HepG2 (cell line): Measurements from ENCODE around the gene TAT. TPM values are rescaled to one million over a fixed set of nuclear protein-coding genes. Genes with fewer than 3 reads are reported as not detected.
A peak's percentile ranks its signal among the peaks of the same experiment; 100 is the strongest.

ENCODE experiments used
- ATAC-seq: fragments of 200-7000 bp; cut with Tn5 transposase; 3 replicates; pipeline ENCODE4 v1.9.1; 2020; ENCODE audit warnings: mild to moderate bottlenecking, moderate library complexity
- BruUV-seq: library from RNA; stranded (reverse); fragments of 400-500 nt; replicated peaks from 2 replicates; lab custom pipeline; 2021; lab: Mats Ljungman, UMichigan
- CTCF ChIA-PET: fragments of 300-600 bp; formaldehyde crosslinking; extraction: SDS; loops from one replicate; lab custom pipeline; 2021; ENCODE audit warnings: low total read pairs, inconsistent platforms, low intra/inter-chr PET ratio; lab: Yijun Ruan, JAX
- POLR2A ChIA-PET: fragments of 350-600 bp; sonication (Branson Sonifier 250); formaldehyde crosslinking; loops from one replicate; lab custom pipeline; 2020; ENCODE audit warnings: antibody characterized with exemption, inconsistent platforms; lab: Yijun Ruan, JAX
- DNase-seq: peaks from one replicate; pipeline ENCODE4 v3.0.0-alpha.2; 2015; ENCODE audit warnings: low spot score
- FAIRE-seq: peaks from 3 replicates; lab custom pipeline; 2011; peaks lifted over from hg19 to GRCh38; lab: Jason Lieb, UNC
- H2AFZ ChIP-seq: one replicate; pipeline ENCODE4 v1.6.1; 2011; ENCODE audit warnings: low read length, inconsistent platforms
- H3K27ac ChIP-seq: fragments of 300-600 bp; 3 replicates; pipeline ENCODE4 v1.8.0; 2011; ENCODE audit warnings: mixed run types, mild to moderate bottlenecking, mixed read lengths, low read length, inconsistent platforms; ENCODE audit not compliant: insufficient read depth; ENCODE audit errors: extremely low read length
- H3K27me3 ChIP-seq, 2 experiments: fragments of 200-600 bp in 1 of 2; 2 replicates in 1 of 2; 3 replicates in 1 of 2; pipeline versions ENCODE4 v1.6.0 to v1.8.0; 2011; ENCODE audit warnings: low read length in 2 of 2, mild to moderate bottlenecking in 2 of 2, moderate library complexity in 2 of 2, inconsistent platforms in 1 of 2; ENCODE audit not compliant: insufficient read depth in 2 of 2, control insufficient read depth in 1 of 2
- H3K36me3 ChIP-seq, 2 experiments: fragments of 200-600 bp in 1 of 2; replicated peaks in 1 of 2; 2 replicates in 1 of 2; 3 replicates in 1 of 2; pipeline versions ENCODE4 v1.5.1 to v1.8.0; 2011; ENCODE audit warnings: low read length in 2 of 2, inconsistent platforms in 1 of 2; ENCODE audit not compliant: insufficient read depth in 2 of 2, control insufficient read depth in 1 of 2
- H3K4me1 ChIP-seq: 2 replicates; pipeline ENCODE4 v1.5.1; 2012; ENCODE audit warnings: low read length, inconsistent platforms; ENCODE audit not compliant: insufficient read depth
- H3K4me2 ChIP-seq: 2 replicates; pipeline ENCODE4 v1.6.0; 2011; ENCODE audit warnings: low read depth, low read length, inconsistent platforms
- H3K4me3 ChIP-seq, 3 experiments: fragments of 200-600 bp in 1 of 3; sonication (generic), shearing (Covaris generic) in 1 of 3; replicated peaks in 1 of 3; 2 replicates each; pipeline ENCODE4 v1.5.1; 2011 to 2016; ENCODE audit warnings: low read length in 3 of 3, inconsistent platforms in 2 of 3, low read depth in 2 of 3, mild to moderate bottlenecking in 2 of 3, control low read depth in 1 of 3, mixed read lengths in 1 of 3; ENCODE audit not compliant: insufficient read depth in 1 of 3
- H3K79me2 ChIP-seq: one replicate; pipeline ENCODE4 v1.6.1; 2011; ENCODE audit warnings: low read length, inconsistent platforms; ENCODE audit not compliant: insufficient read depth
- H3K9ac ChIP-seq: 2 replicates; pipeline ENCODE4 v1.6.0; 2011; ENCODE audit warnings: mild to moderate bottlenecking, low read depth, low read length, inconsistent platforms; ENCODE audit not compliant: insufficient read depth
- H3K9me3 ChIP-seq: 2 replicates; pipeline ENCODE4 v1.5.1; 2012; ENCODE audit warnings: mild to moderate bottlenecking, low read length
- H4K20me1 ChIP-seq: 2 replicates; pipeline ENCODE4 v1.6.0; 2011; ENCODE audit warnings: inconsistent platforms, mild to moderate bottlenecking, low read length, moderate library complexity; ENCODE audit not compliant: insufficient read depth
- DNMT1 ChIP-seq: sonication (generic); formaldehyde crosslinking; IDR thresholded peaks from 2 replicates; pipeline ENCODE4 v1.5.1; 2020; ENCODE audit warnings: mild to moderate bottlenecking, missing genetic modification reagents
- HNF4A ChIP-seq: sonication (generic); formaldehyde crosslinking; IDR thresholded peaks from 2 replicates; pipeline ENCODE4 v1.4.0; 2020; ENCODE audit warnings: missing genetic modification reagents
- ISL2 ChIP-seq: sonication (generic); formaldehyde crosslinking; IDR thresholded peaks from 2 replicates; pipeline ENCODE4 v1.5.0; 2020; ENCODE audit warnings: missing genetic modification reagents
- KLF16 ChIP-seq, 2 experiments: sonication (generic) in 1 of 2; formaldehyde crosslinking in 1 of 2; IDR thresholded peaks; 2 replicates each; pipeline versions ENCODE4 v1.6.1 to v1.8.0; 2016 to 2023; ENCODE audit warnings: missing genetic modification reagents in 2 of 2, missing compliant biosample characterization in 1 of 2
- MAFF ChIP-seq: IDR thresholded peaks from 2 replicates; pipeline ENCODE4 v1.6.1; 2011; ENCODE audit warnings: low read depth, low read length, improper control_type of control experiment
- MAFK ChIP-seq, 2 experiments: IDR thresholded peaks in 1 of 2; conservative IDR thresholded peaks in 1 of 2; 2 replicates each; pipeline ENCODE4 v1.6.1; 2011; ENCODE audit warnings: improper control_type of control experiment in 2 of 2, low read length in 2 of 2
- MIER2 ChIP-seq: IDR thresholded peaks from 2 replicates; pipeline ENCODE4 v1.6.1; 2016; ENCODE audit warnings: missing biosample characterization, missing genetic modification reagents
- MIER3 ChIP-seq: IDR thresholded peaks from 2 replicates; pipeline ENCODE4 v1.6.1; 2016; ENCODE audit warnings: missing compliant biosample characterization, borderline replicate concordance
- MLXIP ChIP-seq: sonication (generic); formaldehyde crosslinking; IDR thresholded peaks from 2 replicates; pipeline ENCODE4 v1.9.0; 2021; ENCODE audit warnings: missing genetic modification reagents, borderline replicate concordance
- XBP1 ChIP-seq: sonication (generic); formaldehyde crosslinking; IDR thresholded peaks from 2 replicates; pipeline ENCODE4 v1.5.0; 2020; ENCODE audit warnings: missing genetic modification reagents
- ZBTB1 ChIP-seq: sonication (generic); formaldehyde crosslinking; IDR thresholded peaks from 2 replicates; pipeline ENCODE4 v1.4.0; 2020; ENCODE audit warnings: missing genetic modification reagents, borderline replicate concordance
- ZNF101 ChIP-seq: sonication (generic); formaldehyde crosslinking; IDR thresholded peaks from 2 replicates; pipeline ENCODE4 v1.4.0; 2020; ENCODE audit warnings: mild to moderate bottlenecking, low read depth, missing genetic modification reagents, borderline replicate concordance
- ZNF3 ChIP-seq: IDR thresholded peaks from 2 replicates; pipeline ENCODE4 v1.7.0; 2017; ENCODE audit warnings: inconsistent platforms
- ZNF687 ChIP-seq: sonication (generic); formaldehyde crosslinking; IDR thresholded peaks from 2 replicates; pipeline ENCODE4 v1.5.1; 2020; ENCODE audit warnings: mild to moderate bottlenecking, missing genetic modification reagents, moderate library complexity
- WGBS: methylation state at CpG from one replicate; pipeline ENCODE4 v1.1.6; 2017; ENCODE audit warnings: low lambda C conversion rate; 5-methylcytosine and 5-hydroxymethylcytosine counted together
- in situ Hi-C: cut with HindIII; loops from 2 replicates; pipeline ENCODE4 v1.10.0; 2017; ENCODE audit warnings: low pct_unique_long_range_greater_than_20kb; ENCODE audit not compliant: extremely low pct_ligation_motif_present
- intact Hi-C: fragments of 100-400 bp; cut with micrococcal nuclease; formaldehyde crosslinking; loops from one replicate; pipeline ENCODE4 v1.10.0; 2022; ENCODE audit not compliant: unreplicated experiment
- polyA plus RNA-seq, 8 experiments: library from polyadenylated mRNA; depleted of rRNA in 3 of 8; stranded (reverse) in 7 of 8; unstranded in 1 of 8; fragments of >200 nt; fragmentation: Illumina TruSeq in 4 of 8; extraction: Trizol in 4 of 8; gene quantifications; 2 replicates each; pipeline versions ENCODE4 v1.2.1 to v1.2.3, GENCODE V29; 2011 to 2016; ENCODE audit warnings: low read depth in 4 of 8, missing spikeins in 1 of 8, mixed read lengths in 1 of 8; ENCODE audit not compliant: insufficient read depth in 1 of 8
- total RNA-seq, 5 experiments: library from RNA; depleted of rRNA; stranded (reverse); fragments of >200 nt; fragmentation: Illumina TruSeq; extraction: Trizol; gene quantifications; 2 replicates each; pipeline ENCODE4 v1.2.3, GENCODE V29; 2016; ENCODE audit warnings: low read depth in 1 of 5

Gene TAT
- total and polyA plus RNA-seq, 2 of the 13 experiments (the other 11 are each of a cell fraction or from before 2014, with no cell fraction given), result 1.6 to 5.8 TPM

GRCh38 chr16:71570144-71570543 lies 6.7 kb downstream of the TAT start (continued):
- TF ChIP-seq DNMT1 (CRISPR knock-in tag), result no peak
- no peak for TF ChIP-seq KLF16 (CRISPR knock-in tag; IDR thresholded peaks at IDR 0.05)
- no peak for TF ChIP-seq ZNF101 (CRISPR knock-in tag)
- TF ChIP-seq ZNF3 (CRISPR knock-in tag), result no peak
- TF ChIP-seq ISL2 (CRISPR knock-in tag), result no peak
- no peak for TF ChIP-seq MLXIP (CRISPR knock-in tag)
- peak; percentile 98 to 99 for TF ChIP-seq MAFK (conservative IDR thresholded peaks at IDR 0.05 in 1 of 2, IDR thresholded peaks at IDR 0.05 in 1 of 2; ENCODE audit: low read length in 2 of 2)
- no peak for TF ChIP-seq MIER3 (CRISPR knock-in tag)
- TF ChIP-seq MAFF, result peak; percentile 97

- H3K9me3 ChIP-seq, result no peaks in the 10 kb centered on the region
- no peak overlapping the region for H3K27ac ChIP-seq
- WGBS, result 94% methylated on average over 4 of the region's 4 CpGs
- no peaks in the 10 kb centered on the region; a peak in 1 of 5 replicates for H3K27me3 ChIP-seq
- FAIRE-seq, result no peak
- H4K20me1 ChIP-seq, result no peaks in the 10 kb centered on the region
- intact Hi-C loops (no loop called here), in situ Hi-C loops (loop anchor here (5.0 kb wide), 1 partner anchor 38 kb away; no protein-coding TSS in a partner anchor)
- no peak overlapping the region for H3K4me3 ChIP-seq
- no peaks in the 10 kb centered on the region for H3K79me2 ChIP-seq
- no peak for DNase-seq
- ATAC-seq, result no peak
- POLR2A ChIA-PET, result interaction anchor here (0.8 to 7.2 kb wide), 2 partner anchors 15 to 29 kb away, joined by 5 to 93 read pairs; no protein-coding TSS in a partner anchor
- CTCF ChIA-PET, result no interaction called here
- H3K36me3 ChIP-seq, result no peaks in the 10 kb centered on the region; a peak in 1 of 5 replicates
- no peak overlapping the region for H3K4me2 ChIP-seq
- peaks cover 70% of the 10 kb centered on the region for H3K4me1 ChIP-seq
- TF ChIP-seq ZNF687 (CRISPR knock-in tag) (peak; percentile 16; the same call in 1 of the 2 replicates), MAFK (conservative IDR thresholded peaks at IDR 0.05 in 1 of 2, IDR thresholded peaks at IDR 0.05 in 1 of 2; ENCODE audit: low read length in 2 of 2) (no peak), HNF4A (CRISPR knock-in tag) (no peak), XBP1 (CRISPR knock-in tag) (no peak), MIER2 (CRISPR knock-in tag) (no peak), ZBTB1 (CRISPR knock-in tag) (no peak)
- BruUV-seq, result no TSS peak
- no peak overlapping the region for H3K9ac ChIP-seq
- H2AFZ ChIP-seq, result no peak overlapping the region
Measured at GRCh38 chr16:71569621-71570020, 7.3 kb downstream of the TAT start.
